ENCODE measurements around the gene KRTAP10-8.
"Not testable (repeated sequence)": the region's sequence is repeated elsewhere in the genome, so short reads cannot be mapped to it uniquely, and the experiment has no call there.

DNA sequence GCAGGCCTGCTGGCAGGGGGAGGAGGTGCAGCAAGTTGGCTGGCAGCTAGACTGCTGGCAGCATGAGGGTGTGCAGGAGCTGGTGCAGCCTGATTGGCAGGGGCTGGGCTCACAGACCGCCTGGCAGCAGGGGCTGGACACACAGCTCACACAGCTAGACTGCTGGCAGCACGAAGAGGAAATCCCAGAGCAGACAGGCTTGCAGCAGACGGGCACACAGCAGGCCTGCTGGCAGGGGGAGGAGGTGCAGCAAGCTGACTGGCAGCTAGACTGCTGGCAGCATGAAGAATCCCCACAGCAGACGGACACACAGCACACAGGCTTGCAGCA lies 20.1 kb upstream of the KRTAP10-8 start:
- TF ChIP-seq, protein P1, sequence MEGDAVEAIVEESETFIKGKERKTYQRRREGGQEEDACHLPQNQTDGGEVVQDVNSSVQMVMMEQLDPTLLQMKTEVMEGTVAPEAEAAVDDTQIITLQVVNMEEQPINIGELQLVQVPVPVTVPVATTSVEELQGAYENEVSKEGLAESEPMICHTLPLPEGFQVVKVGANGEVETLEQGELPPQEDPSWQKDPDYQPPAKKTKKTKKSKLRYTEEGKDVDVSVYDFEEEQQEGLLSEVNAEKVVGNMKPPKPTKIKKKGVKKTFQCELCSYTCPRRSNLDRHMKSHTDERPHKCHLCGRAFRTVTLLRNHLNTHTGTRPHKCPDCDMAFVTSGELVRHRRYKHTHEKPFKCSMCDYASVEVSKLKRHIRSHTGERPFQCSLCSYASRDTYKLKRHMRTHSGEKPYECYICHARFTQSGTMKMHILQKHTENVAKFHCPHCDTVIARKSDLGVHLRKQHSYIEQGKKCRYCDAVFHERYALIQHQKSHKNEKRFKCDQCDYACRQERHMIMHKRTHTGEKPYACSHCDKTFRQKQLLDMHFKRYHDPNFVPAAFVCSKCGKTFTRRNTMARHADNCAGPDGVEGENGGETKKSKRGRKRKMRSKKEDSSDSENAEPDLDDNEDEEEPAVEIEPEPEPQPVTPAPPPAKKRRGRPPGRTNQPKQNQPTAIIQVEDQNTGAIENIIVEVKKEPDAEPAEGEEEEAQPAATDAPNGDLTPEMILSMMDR (IDR thresholded peaks at IDR 0.05), result not testable (repeated sequence)
- not testable (repeated sequence) for TF ChIP-seq ZFX (IDR thresholded peaks at IDR 0.05; ENCODE audit: borderline replicate concordance)

Data from 22Rv1 (cell line).